Parietal lobe (tissue), 2 donors: Measurements from ENCODE around the gene RRP1B. TPM values are rescaled to one million over a fixed set of nuclear protein-coding genes. Genes with fewer than 3 reads are reported as not detected.

ENCODE experiments used
- small RNA-seq: library from RNA; depleted of rRNA; stranded (forward); fragments of <200 nt; gene quantifications from one replicate; pipeline ENCODE3, GENCODE V24; 2014; ENCODE audit warnings: low replicate concordance
- total RNA-seq: library from RNA; depleted of rRNA; stranded (reverse); fragments of >200 nt; gene quantifications from one replicate; pipeline ENCODE4 v1.2.3, GENCODE V29; 2014

RRP1B gene, protein sequence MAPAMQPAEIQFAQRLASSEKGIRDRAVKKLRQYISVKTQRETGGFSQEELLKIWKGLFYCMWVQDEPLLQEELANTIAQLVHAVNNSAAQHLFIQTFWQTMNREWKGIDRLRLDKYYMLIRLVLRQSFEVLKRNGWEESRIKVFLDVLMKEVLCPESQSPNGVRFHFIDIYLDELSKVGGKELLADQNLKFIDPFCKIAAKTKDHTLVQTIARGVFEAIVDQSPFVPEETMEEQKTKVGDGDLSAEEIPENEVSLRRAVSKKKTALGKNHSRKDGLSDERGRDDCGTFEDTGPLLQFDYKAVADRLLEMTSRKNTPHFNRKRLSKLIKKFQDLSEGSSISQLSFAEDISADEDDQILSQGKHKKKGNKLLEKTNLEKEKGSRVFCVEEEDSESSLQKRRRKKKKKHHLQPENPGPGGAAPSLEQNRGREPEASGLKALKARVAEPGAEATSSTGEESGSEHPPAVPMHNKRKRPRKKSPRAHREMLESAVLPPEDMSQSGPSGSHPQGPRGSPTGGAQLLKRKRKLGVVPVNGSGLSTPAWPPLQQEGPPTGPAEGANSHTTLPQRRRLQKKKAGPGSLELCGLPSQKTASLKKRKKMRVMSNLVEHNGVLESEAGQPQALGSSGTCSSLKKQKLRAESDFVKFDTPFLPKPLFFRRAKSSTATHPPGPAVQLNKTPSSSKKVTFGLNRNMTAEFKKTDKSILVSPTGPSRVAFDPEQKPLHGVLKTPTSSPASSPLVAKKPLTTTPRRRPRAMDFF
- 23.5 TPM for total RNA-seq

DNA sequence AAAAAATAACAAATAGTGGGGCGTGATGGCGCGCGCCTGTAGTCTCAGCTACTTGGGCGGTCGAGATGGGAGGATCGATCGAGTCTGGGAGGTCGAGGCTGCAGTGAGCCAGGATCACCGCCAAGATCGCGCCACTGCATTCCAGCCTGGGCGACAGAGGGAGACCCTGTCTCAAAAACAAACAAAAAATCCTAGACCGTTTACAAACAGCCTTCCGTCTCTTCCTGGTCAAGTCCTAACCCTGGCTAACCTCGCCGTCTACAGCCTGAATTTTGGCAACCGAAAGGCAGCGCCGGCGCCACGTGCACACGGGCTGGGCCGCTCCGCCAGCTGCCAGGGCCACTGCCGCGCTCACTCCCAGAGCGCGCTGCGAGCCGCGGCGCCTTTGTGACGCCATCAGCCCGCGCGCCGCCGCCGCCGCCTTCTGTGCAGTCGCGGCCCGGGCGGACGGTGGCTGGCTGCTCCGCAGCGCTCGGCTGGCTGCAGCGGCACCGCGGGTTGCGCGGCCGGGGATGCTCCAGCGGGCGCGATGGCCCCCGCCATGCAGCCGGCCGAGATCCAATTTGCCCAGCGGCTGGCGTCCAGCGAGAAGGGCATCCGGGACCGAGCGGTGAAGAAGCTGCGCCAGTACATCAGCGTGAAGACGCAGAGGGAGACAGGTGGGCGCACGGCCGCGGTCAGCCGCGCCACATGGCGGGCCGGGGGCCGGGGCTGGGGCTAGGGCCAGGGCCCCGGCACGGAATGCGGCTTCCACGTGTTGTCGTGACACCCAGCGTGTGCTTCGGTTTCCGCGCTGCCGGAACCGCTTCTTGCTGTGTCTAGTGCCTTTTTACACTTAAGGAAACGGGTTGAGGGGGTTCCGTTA is at the start of gene RRP1B, which contains the start of gene HSF2BP:
RRP1B (plus strand) TSS at position 425 of the 865 bp plus-strand sequence; CDS start at position 530, 105 bp downstream.
HSF2BP (minus strand) TSS at position 353 of the 865 bp plus-strand sequence. CDS start 1,392 bp downstream, outside the sequence.

DNA sequence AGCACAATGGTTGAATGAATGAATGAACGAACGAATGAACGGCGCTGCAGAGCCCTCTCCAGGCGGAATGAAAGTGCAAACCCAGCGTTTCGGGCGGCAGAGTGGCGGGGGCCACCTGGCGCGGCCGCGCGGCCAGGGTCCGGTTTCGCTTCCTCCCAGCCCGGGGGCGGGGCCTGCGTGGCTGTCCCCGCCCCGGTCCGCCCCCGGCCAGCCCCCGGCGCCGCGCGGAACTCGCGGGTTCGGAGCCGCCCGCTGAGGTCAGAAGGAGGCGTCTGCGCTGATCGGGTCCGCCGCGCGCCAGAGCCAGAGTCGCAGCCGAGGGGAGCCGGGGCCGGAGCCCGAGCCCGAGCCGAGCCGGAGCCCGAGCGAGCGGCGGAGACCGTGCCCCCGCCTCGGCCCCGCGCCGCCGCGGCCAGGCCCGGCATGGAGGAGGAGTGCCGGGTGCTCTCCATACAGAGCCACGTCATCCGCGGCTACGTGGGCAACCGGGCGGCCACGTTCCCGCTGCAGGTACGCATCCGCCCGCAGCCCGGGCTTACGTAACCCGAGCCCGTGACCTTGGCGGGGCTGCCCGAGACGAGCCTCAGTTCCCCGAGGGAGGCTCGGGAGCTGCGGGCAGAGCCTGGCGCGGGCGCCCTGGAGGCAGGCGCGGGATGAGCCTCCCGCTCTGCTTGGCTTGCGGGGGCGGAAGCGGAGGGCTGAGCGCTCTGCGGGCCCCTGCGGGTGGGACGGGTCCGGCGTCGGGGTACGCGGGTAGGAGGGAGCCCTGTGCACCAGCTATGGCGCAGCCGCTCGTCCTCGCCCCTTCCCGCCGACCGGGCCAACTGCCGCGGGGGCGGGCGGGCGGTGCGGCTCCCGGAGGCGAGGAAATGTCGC is 59.8 kb downstream of the RRP1B start, which contains the start of gene PDXK:
PDXK (plus strand) TSS at position 258 of the 876 bp plus-strand sequence; CDS start at position 424, 166 bp downstream.

Small RNA genes within 50 kb of the gene (small RNA-seq; reads per million reads assigned to genes)
- gene MIR6070: not detected

Other genes with a start within 250 kb of the RRP1B start
- gene SIK1, start 232.4 kb upstream of the RRP1B start, total RNA-seq: 13.1 TPM
- gene HSF2BP, start 72 bp upstream of the RRP1B start, total RNA-seq: 4.1 TPM
- 39.8 TPM for gene PDXK, start 59.6 kb downstream of the RRP1B start, total RNA-seq
- gene CSTB, start 116.7 kb downstream of the RRP1B start, total RNA-seq: 7.2 TPM
- gene RRP1, start 130.0 kb downstream of the RRP1B start, total RNA-seq: 19.4 TPM
- 40.4 TPM for gene AGPAT3, start 205.7 kb downstream of the RRP1B start, total RNA-seq